Muscle layer of colon (tissue), 2 donors: ENCODE measurements around the gene SSU72.

Source experiments
- H3K27ac ChIP-seq: one replicate; pipeline ENCODE4 v1.7.0; 2013; ENCODE audit warnings: low read depth, mild to moderate bottlenecking, low read length, moderate library complexity
- H3K27me3 ChIP-seq, 2 donors: one replicate each; pipeline ENCODE4 v1.7.0; 2013; ENCODE audit warnings: low read length in 2 of 2, mild to moderate bottlenecking in 2 of 2; ENCODE audit not compliant: insufficient read depth in 2 of 2, control insufficient read depth in 1 of 2
- H3K36me3 ChIP-seq: one replicate; pipeline ENCODE4 v1.7.0; 2013; ENCODE audit warnings: mild to moderate bottlenecking, low read length; ENCODE audit not compliant: insufficient read depth
- H3K4me1 ChIP-seq: one replicate; pipeline ENCODE4 v1.7.0; 2013; ENCODE audit warnings: mild to moderate bottlenecking, low read length; ENCODE audit not compliant: insufficient read depth
- H3K4me3 ChIP-seq, 2 donors: one replicate each; pipeline ENCODE4 v1.7.0; 2013; ENCODE audit warnings: low read length in 2 of 2, low read depth in 1 of 2, mild to moderate bottlenecking in 1 of 2, moderate library complexity in 1 of 2
- H3K9ac ChIP-seq: one replicate; pipeline ENCODE4 v1.7.0; 2013; ENCODE audit warnings: low read length
- H3K9me3 ChIP-seq: one replicate; pipeline ENCODE4 v1.7.0; 2013; ENCODE audit warnings: mild to moderate bottlenecking, low read length
- donor health status: abdominal sarcoma.
- donor health status: Adenocarcinoma of cecum.

Gene SSU72

GRCh38 chr1:1574721-1575537 lies at the start of gene SSU72:
TSS of gene SSU72 (minus strand) at chr1:1574863. CDS start at chr1:1574557, 306 bp downstream.
- Histone ChIP-seq H3K9me3 (no peaks in the 10 kb centered on the region), H3K4me1 (peaks cover 14% of the 10 kb centered on the region), H3K27ac (peak within 1 kb of the TSS; percentile 100), H3K4me3 (peak within 1 kb of the TSS; percentile 95 to 99), H3K9ac (peak within 1 kb of the TSS; percentile 98), H3K36me3 (peaks cover 5% of the 10 kb centered on the region), H3K27me3 (no peaks in the 10 kb centered on the region)

GRCh38 chr1:1623631-1624442 lies 49.2 kb upstream of the SSU72 start:
- peaks cover 0 to 6% of the 10 kb centered on the region in 2 donors for H3K27me3 ChIP-seq
- no peaks in the 10 kb centered on the region for H3K4me1 ChIP-seq
- H3K9ac ChIP-seq = no peak overlapping the region
- no peaks in the 10 kb centered on the region for H3K9me3 ChIP-seq
- H3K36me3 ChIP-seq = no peaks in the 10 kb centered on the region
- no peak overlapping the region for H3K27ac ChIP-seq
- no peak overlapping the region for H3K4me3 ChIP-seq

GRCh38 chr1:1623181-1623630 lies 48.5 kb upstream of the SSU72 start:
- Histone ChIP-seq H3K36me3 (peaks cover 3% of the 10 kb centered on the region), H3K4me3 (no peak overlapping the region), H3K9ac (no peak overlapping the region), H3K27me3 (no peaks in the 10 kb centered on the region), H3K27ac (no peak overlapping the region), H3K4me1 (no peaks in the 10 kb centered on the region), H3K9me3 (no peaks in the 10 kb centered on the region)

GRCh38 chr1:1622788-1623094 lies 48.1 kb upstream of the SSU72 start:
- no peaks in the 10 kb centered on the region for H3K9me3 ChIP-seq
- H3K27ac ChIP-seq = no peak overlapping the region
- H3K9ac ChIP-seq = no peak overlapping the region
- H3K36me3 ChIP-seq = peaks cover 8% of the 10 kb centered on the region
- H3K4me3 ChIP-seq = no peak overlapping the region
- H3K4me1 ChIP-seq = peaks cover under 1% of the 10 kb centered on the region
- H3K27me3 ChIP-seq = no peaks in the 10 kb centered on the region

- Histone ChIP-seq H3K27me3 (no peaks in the 10 kb centered on the region), H3K4me3 (no peak overlapping the region), H3K27ac (no peak overlapping the region), H3K4me1 (peaks cover 6% of the 10 kb centered on the region), H3K9ac (no peak overlapping the region), H3K9me3 (no peaks in the 10 kb centered on the region), H3K36me3 (peaks cover 9% of the 10 kb centered on the region)
These were observed 47.5 kb upstream of the SSU72 start for GRCh38 chr1:1622010-1622787.

GRCh38 chr1:1621173-1622009 lies 46.7 kb upstream of the SSU72 start:
- Histone ChIP-seq H3K27me3 (no peaks in the 10 kb centered on the region), H3K36me3 (peaks cover 9% of the 10 kb centered on the region), H3K9me3 (no peaks in the 10 kb centered on the region), H3K9ac (no peak overlapping the region), H3K27ac (no peak overlapping the region), H3K4me3 (no peak overlapping the region), H3K4me1 (peaks cover 14% of the 10 kb centered on the region)

- Histone ChIP-seq H3K4me3 (no peak overlapping the region), H3K36me3 (peaks cover 9% of the 10 kb centered on the region), H3K27me3 (no peaks in the 10 kb centered on the region), H3K4me1 (peaks cover 14% of the 10 kb centered on the region), H3K9ac (no peak overlapping the region), H3K9me3 (no peaks in the 10 kb centered on the region), H3K27ac (no peak overlapping the region)
These were observed 45.9 kb upstream of the SSU72 start for GRCh38 chr1:1620433-1621139.

GRCh38 chr1:1619917-1620361 lies 45.3 kb upstream of the SSU72 start:
- Histone ChIP-seq H3K27me3 (no peaks in the 10 kb centered on the region), H3K9ac (no peak overlapping the region), H3K4me1 (peaks cover 14% of the 10 kb centered on the region), H3K36me3 (peaks cover 9% of the 10 kb centered on the region), H3K27ac (no peak overlapping the region), H3K9me3 (no peaks in the 10 kb centered on the region), H3K4me3 (no peak overlapping the region)

GRCh38 chr1:1618396-1619068 lies 43.9 kb upstream of the SSU72 start:
- Histone ChIP-seq H3K36me3 (peaks cover 9% of the 10 kb centered on the region), H3K4me3 (no peak overlapping the region), H3K27ac (no peak overlapping the region), H3K4me1 (peaks cover 26% of the 10 kb centered on the region), H3K27me3 (no peaks in the 10 kb centered on the region), H3K9me3 (no peaks in the 10 kb centered on the region), H3K9ac (no peak overlapping the region)

- Histone ChIP-seq H3K27me3 (no peaks in the 10 kb centered on the region), H3K9me3 (no peaks in the 10 kb centered on the region), H3K4me3 (no peak overlapping the region), H3K27ac (no peak overlapping the region), H3K9ac (no peak overlapping the region), H3K4me1 (peaks cover 27% of the 10 kb centered on the region), H3K36me3 (peaks cover 9% of the 10 kb centered on the region)
These were observed 43.3 kb upstream of the SSU72 start for GRCh38 chr1:1617925-1618324.
